ENCODE measurements around the gene ARPC1A. TPM values are rescaled to one million over a fixed set of nuclear protein-coding genes. Genes with fewer than 3 reads are reported as not detected.
"Not testable (repeated sequence)": the region's sequence is repeated elsewhere in the genome, so short reads cannot be mapped to it uniquely, and the experiment has no call there.

Gene ARPC1A
- total RNA-seq, 1 experiment from 2014 or later: 183 TPM

GRCh38 chr7:99287779-99288534, 37.7 kb upstream of the ARPC1A start:
- BruUV-seq (replicated peaks): no TSS peak

GRCh38 chr7:99289185-99289584, 36.5 kb upstream of the ARPC1A start:
- no peaks in the 10 kb centered on the region for H3K79me2 ChIP-seq (ENCODE audit: low read length)
- H3K9me3 ChIP-seq (ENCODE audit: low read length): no peaks in the 10 kb centered on the region
- H3K27me3 ChIP-seq (ENCODE audit: low read length): no peaks in the 10 kb centered on the region
- DNase-seq: no peak
- no peaks in the 10 kb centered on the region for H3K4me1 ChIP-seq (ENCODE audit: insufficient read depth, low read length)
- ChIA-PET POLR2A (ENCODE audit: unreplicated experiment) (no interaction called here), CTCF (no interaction called here)
- no peaks in the 10 kb centered on the region for H3K36me3 ChIP-seq (ENCODE audit: low read depth, low read length)
- H3K4me2 ChIP-seq (ENCODE audit: low read length): no peak overlapping the region
- intact Hi-C loops (cut with micrococcal nuclease): no loop called here
- H2AFZ ChIP-seq (ENCODE audit: low read length): no peak overlapping the region
- no peak overlapping the region for H3K9ac ChIP-seq (ENCODE audit: low read length)
- TF ChIP-seq CTCF (conservative IDR thresholded peaks at IDR 0.05; ENCODE audit: low read depth, low read length) (no peak), EZH2 (IDR thresholded peaks at IDR 0.05; ENCODE audit: low read length, unreplicated experiment) (no peak), EZH2phosphoT487 (IDR thresholded peaks at IDR 0.05; ENCODE audit: borderline replicate concordance, low read length) (no peak)
- ATAC-seq: no peak
- H3K27ac ChIP-seq (ENCODE audit: low read length): no peak overlapping the region
- no peaks in the 10 kb centered on the region for H3F3A ChIP-seq (ENCODE audit: low read length, unreplicated experiment)
- BruUV-seq (replicated peaks): no TSS peak
- H4K20me1 ChIP-seq (ENCODE audit: low read length): no peaks in the 10 kb centered on the region
- no peaks in the 10 kb centered on the region for H3K9me2 ChIP-seq (replicated peaks; ENCODE audit: low read length)
- H3K4me3 ChIP-seq (ENCODE audit: low read length): no peak overlapping the region

More at GRCh38 chr7:99287779-99288534, 37.7 kb upstream of the ARPC1A start:
- intact Hi-C loops (cut with micrococcal nuclease): no loop called here
- H3K9ac ChIP-seq (ENCODE audit: low read length): no peak overlapping the region
- no peak overlapping the region for H2AFZ ChIP-seq (ENCODE audit: low read length)
- ChIA-PET POLR2A (ENCODE audit: unreplicated experiment) (no interaction called here), CTCF (no interaction called here)
- H3K79me2 ChIP-seq (ENCODE audit: low read length): no peaks in the 10 kb centered on the region
- no peak overlapping the region for H3K4me2 ChIP-seq (ENCODE audit: low read length)
- no peak for ATAC-seq
- H3K9me3 ChIP-seq (ENCODE audit: low read length): no peaks in the 10 kb centered on the region
- H3K4me3 ChIP-seq (ENCODE audit: low read length): no peak overlapping the region
- no peak for DNase-seq
- H3K9me2 ChIP-seq (replicated peaks; ENCODE audit: low read length): no peaks in the 10 kb centered on the region
- H3K27me3 ChIP-seq (ENCODE audit: low read length): no peaks in the 10 kb centered on the region
- no peaks in the 10 kb centered on the region for H3K36me3 ChIP-seq (ENCODE audit: low read depth, low read length)
- H3K27ac ChIP-seq (ENCODE audit: low read length): no peak overlapping the region
- H4K20me1 ChIP-seq (ENCODE audit: low read length): no peaks in the 10 kb centered on the region
- no peak for TF ChIP-seq CTCF (conservative IDR thresholded peaks at IDR 0.05; ENCODE audit: low read depth, low read length)
- no peak for TF ChIP-seq EZH2 (IDR thresholded peaks at IDR 0.05; ENCODE audit: low read length, unreplicated experiment)
- no peak for TF ChIP-seq EZH2phosphoT487 (IDR thresholded peaks at IDR 0.05; ENCODE audit: borderline replicate concordance, low read length)
- no peaks in the 10 kb centered on the region for H3K4me1 ChIP-seq (ENCODE audit: insufficient read depth, low read length)
- H3F3A ChIP-seq (ENCODE audit: low read length, unreplicated experiment): no peaks in the 10 kb centered on the region

GRCh38 chr7:99290148-99290547, 35.5 kb upstream of the ARPC1A start:
- CTCF ChIA-PET; ATAC-seq; H3K36me3 ChIP-seq (ENCODE audit: low read depth, low read length): not testable (repeated sequence)

More at GRCh38 chr7:99290148-99290547, 35.5 kb upstream of the ARPC1A start:
- H3K79me2 ChIP-seq (ENCODE audit: low read length); H3F3A ChIP-seq (ENCODE audit: low read length, unreplicated experiment); H3K9me2 ChIP-seq (replicated peaks; ENCODE audit: low read length); H3K4me1 ChIP-seq (ENCODE audit: insufficient read depth, low read length); intact Hi-C loops (cut with micrococcal nuclease); DNase-seq; POLR2A ChIA-PET (ENCODE audit: unreplicated experiment); H3K27ac ChIP-seq (ENCODE audit: low read length); BruUV-seq (replicated peaks); H2AFZ ChIP-seq (ENCODE audit: low read length); H3K4me3 ChIP-seq (ENCODE audit: low read length); H3K9ac ChIP-seq (ENCODE audit: low read length); H3K4me2 ChIP-seq (ENCODE audit: low read length); H4K20me1 ChIP-seq (ENCODE audit: low read length); H3K27me3 ChIP-seq (ENCODE audit: low read length); H3K9me3 ChIP-seq (ENCODE audit: low read length): not testable (repeated sequence)
